Glomerular visceral epithelial cell (primary cell): Measurements from ENCODE around the gene MROH7.

ENCODE experiments used
- DNase-seq: peaks from one replicate; pipeline ENCODE4 v3.0.0-alpha.2; 2016; ENCODE audit errors: extremely low spot score

The MROH7 gene

DNA sequence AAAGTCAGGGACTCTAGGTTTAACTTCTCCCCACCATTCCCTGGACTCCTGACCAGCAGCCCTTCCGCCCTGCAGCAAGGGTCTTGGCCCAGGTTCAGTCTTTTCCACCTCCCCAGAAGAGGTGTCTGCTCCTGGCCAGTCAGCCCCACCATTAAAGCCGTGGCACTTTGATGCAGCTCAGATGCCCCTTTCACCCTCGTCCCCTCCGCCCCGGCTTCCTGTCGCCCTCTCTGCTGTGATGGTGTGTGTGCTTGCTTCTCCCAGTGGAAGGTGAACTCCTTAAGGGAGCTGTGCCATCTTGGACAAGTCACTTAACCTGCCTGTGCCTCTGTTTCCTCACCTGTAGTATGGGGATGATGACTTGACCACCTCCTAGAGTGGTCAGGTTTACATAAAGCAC, 56.3 kb downstream of the MROH7 start:
- DNase-seq, result no peak

DNA sequence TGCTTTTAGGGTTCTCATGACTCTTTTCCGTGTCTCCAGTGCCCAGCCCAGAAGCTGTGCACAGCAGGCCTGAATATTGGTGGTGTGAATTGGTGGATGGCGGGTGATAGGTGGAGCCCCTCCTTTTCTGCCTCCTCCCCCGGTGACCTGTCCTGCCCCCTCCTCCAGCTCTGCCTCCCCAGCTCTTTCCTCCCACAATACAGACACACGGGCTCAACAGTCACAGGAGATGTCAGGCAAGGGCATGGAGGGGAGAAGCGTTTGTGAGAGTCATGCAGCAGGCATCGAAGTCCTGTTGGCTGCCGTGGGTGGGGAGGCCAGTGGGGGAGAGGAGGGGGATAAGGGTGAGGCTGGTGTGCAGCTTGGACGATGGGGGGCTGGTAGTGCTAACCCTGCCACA, 56.8 kb downstream of the MROH7 start:
- DNase-seq, result no peak

DNA sequence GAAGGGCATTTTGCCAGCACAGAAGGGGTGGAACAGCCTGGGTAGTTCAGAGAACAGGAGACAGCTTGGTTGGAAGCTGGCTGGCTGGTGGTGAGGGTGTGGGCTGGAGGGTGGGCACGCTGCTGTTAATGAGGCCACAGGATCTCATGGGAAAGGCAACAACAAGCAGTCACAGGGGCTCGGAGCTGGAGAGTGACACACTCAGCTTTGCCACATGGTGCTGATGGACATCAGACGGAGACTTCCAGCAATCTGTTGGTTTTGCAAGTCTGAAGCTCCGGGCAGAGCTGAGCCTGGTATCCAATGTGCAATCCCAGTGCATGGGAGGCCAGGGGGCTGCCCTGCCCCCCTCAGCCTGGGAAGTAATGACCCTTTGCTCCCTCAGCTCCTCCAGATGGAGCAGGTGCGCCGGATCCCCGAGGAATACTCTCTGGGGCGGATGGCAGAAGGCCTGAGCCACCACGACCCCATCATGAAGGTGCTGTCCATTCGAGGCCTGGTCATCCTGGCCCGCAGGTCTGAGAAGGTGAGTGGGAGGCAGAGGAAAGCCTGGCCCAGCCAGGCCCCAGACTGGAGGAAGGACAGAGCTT, 58.4 kb downstream of the MROH7 start:
- DNase-seq, result no peak

DNA sequence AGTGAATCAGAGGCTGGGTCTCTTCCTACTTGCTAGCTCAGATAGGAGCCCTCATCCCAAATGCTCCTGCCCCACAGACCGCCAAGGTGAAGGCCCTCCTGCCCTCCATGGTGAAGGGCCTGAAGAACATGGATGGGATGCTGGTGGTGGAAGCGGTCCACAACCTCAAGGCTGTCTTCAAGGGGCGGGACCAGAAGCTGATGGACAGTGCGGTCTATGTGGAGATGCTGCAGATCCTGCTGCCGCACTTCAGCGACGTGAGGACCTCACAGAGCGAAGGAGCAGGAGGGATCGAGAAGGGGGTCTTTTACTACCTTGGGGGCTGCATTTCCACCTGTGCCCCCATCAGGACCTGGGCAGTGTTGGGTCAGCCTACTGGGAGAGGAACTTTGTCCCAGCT, 59.5 kb downstream of the MROH7 start:
- DNase-seq, result no peak

DNA sequence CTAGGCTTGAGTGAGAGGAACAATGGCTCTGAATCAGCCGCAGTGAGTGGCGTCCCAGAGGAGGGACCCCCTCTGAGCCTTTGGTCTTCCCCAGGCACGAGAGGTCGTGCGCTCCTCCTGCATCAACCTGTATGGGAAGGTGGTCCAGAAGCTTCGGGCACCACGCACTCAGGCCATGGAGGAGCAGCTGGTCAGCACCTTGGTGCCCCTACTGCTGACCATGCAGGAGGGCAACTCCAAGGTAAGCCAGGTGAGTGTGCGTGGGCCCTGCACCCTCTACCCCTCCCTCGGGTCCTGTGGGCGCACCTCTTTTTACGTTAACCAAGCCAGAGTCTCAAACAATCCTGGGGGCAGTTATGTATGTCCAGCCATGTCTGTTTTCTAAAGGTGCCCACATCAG, 60.4 kb downstream of the MROH7 start:
- no peak for DNase-seq

DNA sequence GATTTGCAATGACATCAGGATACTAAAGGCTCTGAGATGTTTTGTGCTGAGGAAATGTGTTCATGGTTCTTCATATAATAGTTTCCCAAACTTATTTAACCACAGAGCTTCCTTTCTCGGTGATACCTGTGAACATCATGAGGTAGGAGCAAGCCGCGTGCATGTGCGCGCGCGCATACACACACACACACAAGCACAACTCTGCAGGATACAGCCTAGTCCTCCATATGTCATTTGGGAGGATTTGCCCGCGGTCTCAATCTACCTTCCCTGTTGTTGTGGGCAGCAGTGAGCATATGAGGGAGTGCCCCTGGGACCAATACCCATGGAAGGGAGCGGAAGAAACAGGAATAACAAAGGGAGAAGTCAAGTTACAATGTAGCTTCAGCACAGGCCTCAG, 61.9 kb downstream of the MROH7 start:
- no peak for DNase-seq

DNA sequence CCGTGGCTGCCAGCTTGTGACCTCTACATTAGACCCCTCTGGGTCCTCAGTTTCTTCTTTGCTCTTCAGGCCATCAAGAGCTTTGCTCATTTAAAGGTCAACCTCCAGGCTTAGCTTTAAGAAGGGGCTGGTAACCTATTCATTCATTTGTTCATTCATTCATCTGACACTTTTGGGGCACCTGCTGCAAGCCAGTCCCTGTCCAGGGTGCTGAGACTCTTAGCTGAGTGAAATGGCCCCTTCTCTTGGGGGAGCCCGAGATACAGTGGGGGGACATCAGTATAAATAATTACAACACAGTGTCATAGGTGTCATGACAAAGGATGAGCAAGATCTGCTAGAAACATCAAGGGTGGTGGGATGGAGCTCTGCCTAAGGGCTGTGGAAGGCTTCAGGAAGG, 63.6 kb downstream of the MROH7 start:
- DNase-seq, result no peak

DNA sequence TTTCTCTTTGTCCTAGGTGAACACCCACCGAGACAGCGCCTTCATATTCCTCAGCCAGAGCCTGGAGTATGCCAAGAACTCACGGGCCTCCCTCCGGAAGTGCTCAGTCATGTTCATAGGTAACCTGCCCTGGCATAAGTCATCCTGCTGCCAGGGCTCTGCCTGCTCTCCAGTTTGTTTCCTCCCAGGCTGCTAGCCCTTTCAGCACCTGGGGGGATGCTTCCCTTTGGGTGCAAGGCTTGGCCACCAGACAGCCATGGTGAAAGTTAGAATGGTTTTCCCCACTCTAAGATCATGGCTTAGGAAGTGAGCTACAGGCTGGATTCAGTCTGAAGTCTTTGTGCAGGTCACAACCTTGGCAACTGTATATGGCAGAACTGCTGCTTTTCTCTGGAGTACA, 64.8 kb downstream of the MROH7 start:
- DNase-seq, result no peak

DNA sequence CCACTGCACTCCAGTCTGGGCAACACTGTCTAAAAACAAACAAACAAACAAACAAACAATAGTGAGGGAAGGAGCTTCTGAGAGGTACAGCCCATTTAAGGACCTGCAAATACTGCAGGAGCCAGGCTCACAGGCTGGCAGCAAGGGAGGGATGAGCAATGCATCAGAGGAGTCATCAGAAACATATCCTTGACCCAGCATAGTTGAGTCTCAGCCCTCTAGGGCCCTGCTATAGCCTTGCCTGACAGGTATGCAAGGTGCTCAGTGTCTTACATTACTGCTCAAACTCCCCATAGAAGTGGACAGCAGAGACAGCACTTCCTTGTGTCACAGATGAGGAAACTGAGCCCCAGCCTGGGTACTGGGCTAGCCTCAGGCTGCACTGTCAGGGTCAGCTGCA, 66.8 kb downstream of the MROH7 start:
- no peak for DNase-seq

DNA sequence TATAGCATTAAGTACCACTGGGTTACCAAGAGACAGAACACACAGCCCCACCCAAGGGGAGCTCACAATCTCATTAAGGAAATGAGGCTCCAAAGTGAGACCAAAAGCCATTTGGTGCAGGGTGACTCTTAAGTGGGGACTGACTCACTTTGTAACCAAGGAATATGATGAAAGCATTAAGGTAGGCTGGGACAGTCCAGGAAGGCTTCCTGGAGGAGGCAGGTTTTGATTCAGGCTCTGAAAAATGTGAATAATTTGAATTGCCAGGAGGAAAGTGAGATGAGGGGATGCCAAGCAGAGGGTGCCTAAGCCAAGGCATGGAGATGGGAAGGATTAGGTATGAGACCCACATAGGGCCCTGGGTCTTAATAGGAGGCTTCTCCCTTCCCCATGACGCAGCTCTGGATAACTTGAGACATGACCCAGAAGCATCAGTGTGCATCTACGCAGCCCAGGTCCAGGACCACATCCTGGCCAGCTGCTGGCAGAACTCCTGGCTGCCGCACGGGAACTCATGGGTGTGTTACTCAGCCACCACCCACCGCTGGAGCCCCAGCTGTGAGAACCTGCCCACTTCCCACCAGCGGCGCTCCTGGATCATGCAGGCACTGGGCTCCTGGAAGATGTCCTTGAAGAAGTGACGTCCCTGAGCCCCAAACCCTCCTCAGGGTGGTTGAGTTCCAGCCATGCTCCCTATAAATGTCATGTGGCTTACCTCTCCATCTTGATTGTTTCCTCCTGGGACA, 68.1 kb downstream of the MROH7 start:
- no peak for DNase-seq

DNA sequence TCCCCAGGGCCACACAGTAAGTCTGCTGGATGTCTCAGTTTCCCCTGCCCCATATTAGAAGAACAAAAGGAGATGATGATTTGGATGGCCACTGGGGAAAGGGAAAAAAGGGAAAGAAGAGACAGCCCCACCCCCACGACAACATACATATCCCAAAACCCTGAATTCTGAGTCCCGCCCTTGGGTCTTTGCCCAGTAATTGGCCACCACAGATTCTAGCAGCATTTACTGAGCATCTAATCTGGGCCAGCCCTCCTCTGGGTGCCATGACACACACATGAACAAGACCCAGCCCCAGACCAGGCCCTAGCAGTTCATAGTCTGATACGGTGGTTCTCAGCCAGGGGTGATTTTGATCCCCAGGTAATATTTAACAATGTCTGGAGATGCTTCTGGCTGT, 68.8 kb downstream of the MROH7 start:
- DNase-seq, result no peak

DNA sequence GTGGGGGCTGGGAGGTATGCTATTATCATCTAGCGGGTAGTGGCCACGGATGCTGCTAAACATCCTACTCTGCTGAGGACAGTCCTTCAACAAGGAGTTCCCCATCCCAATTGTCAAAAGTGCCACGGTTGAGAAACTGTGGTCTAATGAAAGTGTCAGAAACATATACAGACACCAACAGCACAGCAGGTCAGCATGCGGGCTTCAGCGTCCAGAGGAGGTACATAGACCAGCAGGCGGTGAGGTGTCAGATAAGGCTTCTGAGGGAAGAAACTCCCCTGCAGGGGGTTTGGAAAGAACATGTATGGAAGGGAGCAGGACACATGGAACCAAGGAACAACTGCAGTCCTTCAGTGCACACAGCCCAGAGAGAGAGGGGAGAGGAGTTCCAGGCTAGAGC, 69.3 kb downstream of the MROH7 start:
- DNase-seq, result no peak

DNA sequence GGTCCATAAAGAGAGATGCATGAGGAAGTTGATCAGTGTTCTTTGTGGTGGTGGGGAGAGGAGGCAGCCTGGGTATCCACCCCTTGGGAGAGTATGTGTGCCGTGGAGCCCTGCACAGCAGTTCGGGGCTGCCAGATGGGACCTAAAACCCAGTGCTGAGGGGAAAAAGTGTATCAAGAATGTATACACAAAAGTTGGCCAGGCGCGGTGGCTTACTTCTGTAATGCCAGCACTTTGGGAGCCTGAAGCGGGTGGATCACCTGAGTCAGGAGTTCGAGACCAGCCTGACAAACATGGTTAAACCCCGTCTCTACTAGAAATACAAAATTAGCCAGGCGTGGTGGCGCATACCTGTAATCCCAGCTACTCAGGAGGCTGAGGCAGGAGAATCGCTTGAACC, 70.0 kb downstream of the MROH7 start:
- DNase-seq, result no peak

DNA sequence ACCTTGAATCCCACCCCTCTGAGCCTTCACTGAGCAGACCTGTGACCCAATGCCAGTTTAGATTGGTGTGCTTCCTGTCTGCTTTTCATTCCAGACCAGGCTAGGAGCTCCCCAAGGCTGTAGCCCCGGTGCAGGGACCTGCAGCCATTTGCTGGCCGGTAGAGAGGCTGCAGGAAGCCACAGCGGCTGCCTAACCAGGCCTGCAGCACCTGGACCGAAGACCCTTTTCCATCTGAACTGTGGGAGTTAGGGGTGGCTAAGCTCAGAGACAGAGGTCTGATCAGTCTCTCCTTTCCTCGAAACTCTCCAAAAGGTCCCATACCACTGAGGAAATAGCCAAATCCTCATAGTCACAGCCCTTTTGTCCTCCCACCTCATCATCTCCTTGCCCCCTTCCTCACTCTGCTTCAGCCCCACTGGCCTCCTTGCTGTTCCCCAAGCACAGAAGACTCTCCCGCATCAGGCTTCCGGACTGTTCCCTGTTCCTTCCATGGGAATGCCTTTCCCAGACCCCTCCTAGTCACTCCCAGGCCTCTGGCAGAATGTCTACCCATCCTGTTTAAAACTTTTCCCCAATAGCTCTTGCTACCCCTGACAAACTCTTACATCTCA, 73.4 kb downstream of the MROH7 start:
- no peak for DNase-seq

DNA sequence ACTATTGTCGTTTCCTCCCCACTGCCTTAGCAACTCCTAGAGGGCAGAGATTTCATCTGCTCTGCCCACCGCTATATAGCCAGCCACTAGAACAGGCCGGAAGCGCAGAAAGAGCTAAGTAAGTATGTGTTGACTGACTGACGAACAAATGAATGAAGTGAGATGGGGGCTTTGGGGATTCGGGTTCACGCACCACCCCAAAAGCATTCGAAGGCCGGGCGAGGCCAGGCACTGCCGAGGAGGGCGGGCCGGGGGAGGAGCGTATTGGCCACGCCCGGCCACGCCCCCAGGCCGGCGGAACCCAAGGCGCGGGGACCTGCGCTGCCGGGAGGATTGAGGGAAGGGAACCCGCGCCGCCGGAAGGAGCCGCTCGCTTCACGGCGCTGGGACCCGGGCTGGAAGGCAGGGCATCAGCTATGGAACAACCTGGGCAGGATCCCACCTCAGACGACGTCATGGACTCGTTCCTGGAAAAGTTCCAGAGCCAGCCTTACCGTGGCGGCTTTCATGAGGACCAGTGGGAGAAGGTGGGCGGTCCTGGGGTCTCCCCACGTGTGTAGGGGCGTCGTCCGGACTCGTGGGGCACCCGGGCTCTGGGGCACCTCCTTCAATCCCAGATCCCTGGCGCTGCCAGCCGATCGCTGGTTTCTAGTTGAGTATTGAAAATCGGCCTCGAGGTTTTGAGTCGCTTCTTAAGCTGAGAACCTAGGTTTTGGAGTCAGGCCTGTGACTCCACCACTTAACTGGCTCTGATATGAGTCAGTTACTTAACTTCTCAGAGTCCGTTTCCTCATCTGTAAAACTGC, 74.1 kb downstream of the MROH7 start, which contains the start of gene TTC4:
TTC4 (plus strand) TSS at position 369 of the 806 bp plus-strand sequence; CDS start at position 417, 48 bp downstream.
- DNase-seq, result peak; percentile 85

DNA sequence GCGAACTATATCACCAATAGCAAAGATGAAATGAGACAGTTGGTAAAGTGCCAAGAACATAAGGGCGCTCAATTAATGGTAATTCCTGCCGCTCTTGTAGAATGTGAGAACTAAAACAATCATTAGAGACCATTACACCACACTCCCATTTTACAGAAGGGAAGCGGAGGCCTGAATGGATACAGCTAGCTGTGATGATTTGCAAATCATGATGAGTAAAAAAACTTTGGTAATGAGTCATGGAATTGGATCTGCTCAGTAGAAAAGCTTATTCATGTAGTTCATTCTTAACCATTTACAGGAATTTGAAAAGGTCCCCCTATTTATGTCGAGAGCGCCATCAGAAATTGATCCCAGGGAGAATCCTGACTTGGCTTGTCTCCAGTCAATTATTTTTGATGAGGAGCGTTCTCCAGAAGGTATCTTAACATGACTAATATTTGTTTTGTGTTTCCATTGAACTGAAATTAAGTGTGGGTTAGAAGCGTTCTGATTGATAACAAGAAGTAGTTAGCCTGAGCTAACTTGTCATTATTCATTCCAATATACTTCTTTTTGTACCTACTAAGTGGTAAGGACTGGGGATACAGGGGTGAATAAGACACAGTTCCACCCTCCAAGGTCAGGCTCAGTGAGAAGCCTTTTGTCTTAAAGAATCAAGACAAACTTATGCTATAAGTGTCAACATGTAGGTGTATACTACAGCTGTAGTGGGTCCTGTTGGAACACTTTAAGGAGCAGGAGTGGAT, 74.9 kb downstream of the MROH7 start:
- DNase-seq, result no peak

DNA sequence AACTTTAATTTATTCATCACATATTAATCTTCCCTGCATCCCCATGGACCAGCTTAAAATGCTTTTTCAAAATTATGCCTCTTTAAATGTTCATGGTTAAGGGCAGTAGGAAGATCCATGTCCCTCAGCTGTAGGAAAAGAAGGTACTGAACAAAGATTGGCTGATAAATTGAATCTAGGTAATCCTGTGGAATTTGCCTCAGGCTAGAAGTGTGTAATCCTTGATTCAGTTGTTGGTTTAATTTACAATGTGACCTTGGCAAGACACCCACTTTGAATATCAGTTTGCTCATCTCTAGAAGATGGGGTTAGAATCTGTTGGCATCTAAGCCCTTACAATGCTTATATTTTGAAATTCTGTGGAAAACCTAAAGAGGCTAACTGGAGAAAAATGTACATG, 80.1 kb downstream of the MROH7 start:
- no peak for DNase-seq

DNA sequence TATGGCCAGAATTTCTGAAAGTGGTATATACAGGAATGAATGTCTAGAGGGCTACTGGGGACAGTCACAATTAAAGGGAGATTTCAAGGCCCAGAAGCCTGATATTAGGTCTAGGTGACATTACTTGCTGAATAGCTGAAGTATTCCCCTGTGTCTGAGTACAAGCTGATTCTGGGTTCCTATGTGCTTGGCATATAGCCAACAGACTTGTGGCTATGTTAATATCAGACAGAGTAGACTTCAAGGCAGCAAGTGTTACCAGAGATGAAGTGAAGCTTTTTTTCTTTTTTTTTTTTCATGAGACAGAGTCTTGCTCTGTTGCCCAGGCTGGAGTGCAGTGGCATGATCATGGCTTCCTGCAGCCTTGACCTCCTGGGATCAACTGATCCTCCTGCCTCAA, 82.4 kb downstream of the MROH7 start:
- no peak for DNase-seq

DNA sequence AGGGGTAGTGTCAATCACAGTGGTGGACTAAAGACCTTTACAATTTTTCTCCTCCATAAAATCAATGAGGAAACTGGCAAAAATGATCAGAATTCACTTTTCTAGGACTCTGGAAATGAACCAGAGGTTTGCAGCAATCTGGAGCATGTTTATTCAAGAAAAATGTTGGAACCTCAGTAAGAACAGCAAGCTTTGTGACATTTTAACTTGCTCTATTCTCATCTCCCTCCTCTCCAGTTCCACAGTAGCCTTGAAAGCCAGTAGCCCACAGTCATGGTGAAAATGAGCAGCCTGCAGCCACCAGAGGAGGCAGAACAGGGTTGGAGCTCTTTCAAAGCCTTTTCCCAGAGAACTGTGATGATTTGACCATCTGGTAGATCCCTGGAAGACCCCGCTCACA, 83.2 kb downstream of the MROH7 start:
- no peak for DNase-seq

DNA sequence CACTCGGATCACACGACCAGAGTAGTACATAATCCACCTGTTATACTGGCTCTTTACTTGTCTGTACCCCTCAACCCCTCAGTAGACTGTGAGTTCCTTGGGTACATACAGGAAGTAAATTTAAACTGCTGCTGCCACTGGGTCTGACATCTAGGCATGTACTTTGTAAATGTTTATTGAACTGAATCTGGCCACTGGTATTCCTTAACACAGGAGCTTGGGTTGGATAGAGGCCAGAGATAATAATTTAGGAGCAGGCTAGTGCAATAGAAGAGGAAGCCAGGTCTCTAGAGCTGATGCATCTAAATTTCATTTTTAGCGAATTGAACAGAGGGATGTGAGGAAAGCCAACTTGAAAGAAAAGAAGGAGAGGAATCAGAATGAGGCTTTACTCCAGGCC, 86.4 kb downstream of the MROH7 start:
- no peak for DNase-seq

DNA sequence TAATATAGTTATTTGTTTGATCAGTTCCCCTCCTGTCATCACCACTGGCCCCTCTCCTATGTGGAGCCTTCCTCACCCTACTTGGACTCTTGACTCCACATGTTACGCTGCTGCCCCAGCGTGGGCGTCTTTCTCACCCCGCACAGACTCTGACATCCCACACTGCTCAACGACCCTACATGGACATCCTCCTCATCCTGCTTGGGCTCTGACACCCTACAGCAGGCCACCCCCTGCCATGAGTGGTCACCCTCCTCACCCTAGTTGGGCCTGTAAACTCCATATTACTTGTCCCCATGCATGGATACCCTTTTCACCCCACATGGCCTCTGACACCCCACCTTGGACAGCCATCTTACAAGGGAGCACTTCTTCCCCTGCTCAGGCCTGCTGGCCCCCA, 95.1 kb downstream of the MROH7 start:
- no peak for DNase-seq

DNA sequence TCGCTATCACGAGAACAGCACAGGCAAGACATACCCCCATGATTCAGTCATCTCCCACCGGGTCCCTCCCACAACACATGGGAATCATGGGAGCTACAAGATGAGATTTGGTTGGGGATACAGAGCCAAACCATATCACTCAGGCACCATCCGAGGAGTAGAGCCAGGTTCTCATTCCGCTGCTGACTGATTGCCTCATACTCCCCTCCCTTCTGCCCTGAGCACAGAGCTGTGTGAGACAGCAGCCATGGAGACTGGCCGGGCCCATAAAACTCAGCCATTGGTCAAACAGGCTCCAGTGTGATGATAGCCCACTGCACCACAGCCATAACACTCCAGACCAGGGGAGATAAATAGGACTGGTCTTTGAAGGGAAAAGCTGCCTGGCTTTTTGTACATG, 96.7 kb downstream of the MROH7 start:
- DNase-seq, result no peak
